ENCODE results near the gene R3HDM2. TPM values are rescaled to one million over a fixed set of nuclear protein-coding genes. Genes with fewer than 3 reads are reported as not detected.
A peak's percentile ranks its signal among the peaks of the same experiment; 100 is the strongest.

Gene R3HDM2
- total and polyA plus RNA-seq, 2 of the 13 experiments (the other 11 are each of a cell fraction or from before 2014, with no cell fraction given): 11.1 to 23.5 TPM

GRCh38 chr12:57451233-57451778, 20.5 kb upstream of the R3HDM2 start (continued):
- peak; percentile 99 for TF ChIP-seq TBL1XR1 (IDR thresholded peaks at IDR 0.05; ENCODE audit: borderline replicate concordance, low read length, partially characterized antibody)
- peak; percentile 60; the same call in 1 of the 2 replicates for TF ChIP-seq ZNF292 (CRISPR knock-in tag; IDR thresholded peaks at IDR 0.05; ENCODE audit: borderline replicate concordance, low read depth)
- TF ChIP-seq MIER3 (CRISPR knock-in tag; IDR thresholded peaks at IDR 0.05; ENCODE audit: borderline replicate concordance): peak; percentile 98
- peak; percentile 95; the same call in 1 of the 2 replicates for TF ChIP-seq ZNF747 (CRISPR knock-in tag; IDR thresholded peaks at IDR 0.05; ENCODE audit: borderline replicate concordance)
- peak; percentile 53; the same call in 1 of the 2 replicates for TF ChIP-seq ZNF816 (CRISPR knock-in tag; IDR thresholded peaks at IDR 0.05; ENCODE audit: borderline replicate concordance)
- peak; percentile 85; the same call in 1 of the 2 replicates for TF ChIP-seq ZNF430 (CRISPR knock-in tag; IDR thresholded peaks at IDR 0.05)
- peak; percentile 93 for TF ChIP-seq SMAD3 (CRISPR knock-in tag; IDR thresholded peaks at IDR 0.05)
- peak; percentile 47; the same call in 1 of the 2 replicates for TF ChIP-seq KAT2B (IDR thresholded peaks at IDR 0.05; ENCODE audit: borderline replicate concordance, low read depth, low read length)
- TF ChIP-seq, protein P1, sequence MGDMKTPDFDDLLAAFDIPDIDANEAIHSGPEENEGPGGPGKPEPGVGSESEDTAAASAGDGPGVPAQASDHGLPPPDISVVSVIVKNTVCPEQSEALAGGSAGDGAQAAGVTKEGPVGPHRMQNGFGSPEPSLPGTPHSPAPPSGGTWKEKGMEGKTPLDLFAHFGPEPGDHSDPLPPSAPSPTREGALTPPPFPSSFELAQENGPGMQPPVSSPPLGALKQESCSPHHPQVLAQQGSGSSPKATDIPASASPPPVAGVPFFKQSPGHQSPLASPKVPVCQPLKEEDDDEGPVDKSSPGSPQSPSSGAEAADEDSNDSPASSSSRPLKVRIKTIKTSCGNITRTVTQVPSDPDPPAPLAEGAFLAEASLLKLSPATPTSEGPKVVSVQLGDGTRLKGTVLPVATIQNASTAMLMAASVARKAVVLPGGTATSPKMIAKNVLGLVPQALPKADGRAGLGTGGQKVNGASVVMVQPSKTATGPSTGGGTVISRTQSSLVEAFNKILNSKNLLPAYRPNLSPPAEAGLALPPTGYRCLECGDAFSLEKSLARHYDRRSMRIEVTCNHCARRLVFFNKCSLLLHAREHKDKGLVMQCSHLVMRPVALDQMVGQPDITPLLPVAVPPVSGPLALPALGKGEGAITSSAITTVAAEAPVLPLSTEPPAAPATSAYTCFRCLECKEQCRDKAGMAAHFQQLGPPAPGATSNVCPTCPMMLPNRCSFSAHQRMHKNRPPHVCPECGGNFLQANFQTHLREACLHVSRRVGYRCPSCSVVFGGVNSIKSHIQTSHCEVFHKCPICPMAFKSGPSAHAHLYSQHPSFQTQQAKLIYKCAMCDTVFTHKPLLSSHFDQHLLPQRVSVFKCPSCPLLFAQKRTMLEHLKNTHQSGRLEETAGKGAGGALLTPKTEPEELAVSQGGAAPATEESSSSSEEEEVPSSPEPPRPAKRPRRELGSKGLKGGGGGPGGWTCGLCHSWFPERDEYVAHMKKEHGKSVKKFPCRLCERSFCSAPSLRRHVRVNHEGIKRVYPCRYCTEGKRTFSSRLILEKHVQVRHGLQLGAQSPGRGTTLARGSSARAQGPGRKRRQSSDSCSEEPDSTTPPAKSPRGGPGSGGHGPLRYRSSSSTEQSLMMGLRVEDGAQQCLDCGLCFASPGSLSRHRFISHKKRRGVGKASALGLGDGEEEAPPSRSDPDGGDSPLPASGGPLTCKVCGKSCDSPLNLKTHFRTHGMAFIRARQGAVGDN (CRISPR knock-in tag; IDR thresholded peaks at IDR 0.05): peak; percentile 92
- TF ChIP-seq ZNF776 (CRISPR knock-in tag; IDR thresholded peaks at IDR 0.05): no peak
- TF ChIP-seq HCFC1 (IDR thresholded peaks at IDR 0.05; ENCODE audit: low read depth, low read length): no peak
- TF ChIP-seq AFF4 (CRISPR knock-in tag; IDR thresholded peaks at IDR 0.05): no peak
- no peak for TF ChIP-seq ZFAT (CRISPR knock-in tag; conservative IDR thresholded peaks at IDR 0.05)
- TF ChIP-seq, protein P2, sequence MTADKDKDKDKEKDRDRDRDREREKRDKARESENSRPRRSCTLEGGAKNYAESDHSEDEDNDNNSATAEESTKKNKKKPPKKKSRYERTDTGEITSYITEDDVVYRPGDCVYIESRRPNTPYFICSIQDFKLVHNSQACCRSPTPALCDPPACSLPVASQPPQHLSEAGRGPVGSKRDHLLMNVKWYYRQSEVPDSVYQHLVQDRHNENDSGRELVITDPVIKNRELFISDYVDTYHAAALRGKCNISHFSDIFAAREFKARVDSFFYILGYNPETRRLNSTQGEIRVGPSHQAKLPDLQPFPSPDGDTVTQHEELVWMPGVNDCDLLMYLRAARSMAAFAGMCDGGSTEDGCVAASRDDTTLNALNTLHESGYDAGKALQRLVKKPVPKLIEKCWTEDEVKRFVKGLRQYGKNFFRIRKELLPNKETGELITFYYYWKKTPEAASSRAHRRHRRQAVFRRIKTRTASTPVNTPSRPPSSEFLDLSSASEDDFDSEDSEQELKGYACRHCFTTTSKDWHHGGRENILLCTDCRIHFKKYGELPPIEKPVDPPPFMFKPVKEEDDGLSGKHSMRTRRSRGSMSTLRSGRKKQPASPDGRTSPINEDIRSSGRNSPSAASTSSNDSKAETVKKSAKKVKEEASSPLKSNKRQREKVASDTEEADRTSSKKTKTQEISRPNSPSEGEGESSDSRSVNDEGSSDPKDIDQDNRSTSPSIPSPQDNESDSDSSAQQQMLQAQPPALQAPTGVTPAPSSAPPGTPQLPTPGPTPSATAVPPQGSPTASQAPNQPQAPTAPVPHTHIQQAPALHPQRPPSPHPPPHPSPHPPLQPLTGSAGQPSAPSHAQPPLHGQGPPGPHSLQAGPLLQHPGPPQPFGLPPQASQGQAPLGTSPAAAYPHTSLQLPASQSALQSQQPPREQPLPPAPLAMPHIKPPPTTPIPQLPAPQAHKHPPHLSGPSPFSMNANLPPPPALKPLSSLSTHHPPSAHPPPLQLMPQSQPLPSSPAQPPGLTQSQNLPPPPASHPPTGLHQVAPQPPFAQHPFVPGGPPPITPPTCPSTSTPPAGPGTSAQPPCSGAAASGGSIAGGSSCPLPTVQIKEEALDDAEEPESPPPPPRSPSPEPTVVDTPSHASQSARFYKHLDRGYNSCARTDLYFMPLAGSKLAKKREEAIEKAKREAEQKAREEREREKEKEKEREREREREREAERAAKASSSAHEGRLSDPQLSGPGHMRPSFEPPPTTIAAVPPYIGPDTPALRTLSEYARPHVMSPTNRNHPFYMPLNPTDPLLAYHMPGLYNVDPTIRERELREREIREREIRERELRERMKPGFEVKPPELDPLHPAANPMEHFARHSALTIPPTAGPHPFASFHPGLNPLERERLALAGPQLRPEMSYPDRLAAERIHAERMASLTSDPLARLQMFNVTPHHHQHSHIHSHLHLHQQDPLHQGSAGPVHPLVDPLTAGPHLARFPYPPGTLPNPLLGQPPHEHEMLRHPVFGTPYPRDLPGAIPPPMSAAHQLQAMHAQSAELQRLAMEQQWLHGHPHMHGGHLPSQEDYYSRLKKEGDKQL (CRISPR knock-in tag; IDR thresholded peaks at IDR 0.05; ENCODE audit: low read depth): peak; percentile 92
- 0 out of 2 replicates have a peak, but pooled peaks have one; percentile 77 for TF ChIP-seq TRIM24 (CRISPR knock-in tag; IDR thresholded peaks at IDR 0.05)
- TF ChIP-seq TCF7L2 (IDR thresholded peaks at IDR 0.05; ENCODE audit: low read depth, low read length): no peak
- TF ChIP-seq MEF2D (CRISPR knock-in tag; IDR thresholded peaks at IDR 0.05): peak; percentile 96
